Mesothelial cell of epicardium (in vitro differentiated cells): Measurements from ENCODE around the gene OR8K5. TPM values are rescaled to one million over a fixed set of nuclear protein-coding genes. Genes with fewer than 3 reads are reported as not detected.

Source experiments
- DNase-seq, 2 experiments: peaks; one replicate each; pipeline ENCODE4 v3.0.0; 2021; ENCODE audit warnings: low spot score in 2 of 2; ENCODE audit not compliant: unreplicated experiment in 2 of 2
- H3K27ac Mint-ChIP-seq: 2 replicates; pipeline ENCODE4 v1.8.0; 2021; ENCODE audit warnings: mixed read lengths
- H3K27me3 Mint-ChIP-seq: 2 replicates; pipeline ENCODE4 v1.8.0; 2021; ENCODE audit warnings: low read depth, mixed read lengths
- H3K36me3 Mint-ChIP-seq: 2 replicates; pipeline ENCODE4 v1.8.0; 2021; ENCODE audit warnings: mixed read lengths
- H3K4me1 Mint-ChIP-seq: 2 replicates; pipeline ENCODE4 v1.8.0; 2021; ENCODE audit warnings: mixed read lengths
- H3K4me3 Mint-ChIP-seq: 2 replicates; pipeline ENCODE4 v1.8.0; 2021; ENCODE audit warnings: mild to moderate bottlenecking, moderate library complexity, mixed read lengths
- H3K9me3 Mint-ChIP-seq: 2 replicates; pipeline ENCODE4 v1.8.0; 2021; ENCODE audit warnings: mixed read lengths
- CTCF ChIP-seq: fragments of 200-600 bp; sonication (generic); IDR thresholded peaks from one replicate; pipeline ENCODE4 v1.5.0; 2021; ENCODE audit warnings: antibody characterized with exemption; ENCODE audit not compliant: unreplicated experiment
- total RNA-seq: library from RNA; stranded (reverse); gene quantifications from 3 replicates; pipeline ENCODE4 v1.2.1, GENCODE V29; 2021

The OR8K5 gene
- total RNA-seq, 1 donor from 2014 or later = not detected

- H3K27ac Mint-ChIP-seq = no peak within 1 kb of the TSS
- H3K4me3 Mint-ChIP-seq = no peak within 1 kb of the TSS
- TF ChIP-seq CTCF = no peak
- no peaks in the 10 kb centered on the region for H3K4me1 Mint-ChIP-seq
- H3K9me3 Mint-ChIP-seq = peaks cover 13% of the 10 kb centered on the region
- no peaks in the 10 kb centered on the region for H3K27me3 Mint-ChIP-seq
- DNase-seq = no peak
- no peaks in the 10 kb centered on the region for H3K36me3 Mint-ChIP-seq
These were observed 19.9 kb downstream of the OR8K5 start, which contains the start of gene OR8J3 for GRCh38 chr11:56140151-56140661. Gene OR8J3, minus strand, starts transcription at chr11:56140201. Its CDS starts 2,483 bp downstream, at chr11:56137718.

GRCh38 chr11:56122073-56122472 lies 38.0 kb downstream of the OR8K5 start, which contains the start of gene OR8H3:
Gene OR8H3, plus strand, starts transcription at chr11:56122373. Its CDS starts 0 bp downstream, at chr11:56122373.
- no peaks in the 10 kb centered on the region for H3K36me3 Mint-ChIP-seq
- peaks cover 1% of the 10 kb centered on the region for H3K9me3 Mint-ChIP-seq
- H3K27ac Mint-ChIP-seq = no peak within 1 kb of the TSS
- no peak within 1 kb of the TSS for H3K4me3 Mint-ChIP-seq
- no peak for TF ChIP-seq CTCF
- DNase-seq = no peak
- no peaks in the 10 kb centered on the region for H3K27me3 Mint-ChIP-seq
- no peaks in the 10 kb centered on the region for H3K4me1 Mint-ChIP-seq

Other genes starting within 250 kb of the OR8K5 start
- not detected in 3 replicates for gene OR5W2, start 245.7 kb downstream of the OR8K5 start, total RNA-seq
- not detected in 3 replicates for gene OR5I1, start 223.9 kb downstream of the OR8K5 start, total RNA-seq
- not detected in 3 replicates for gene OR10AG1, start 190.4 kb downstream of the OR8K5 start, total RNA-seq
- gene OR5F1, start 165.7 kb downstream of the OR8K5 start, total RNA-seq = not detected in 3 replicates
- gene OR5AS1, start 132.7 kb downstream of the OR8K5 start, total RNA-seq = not detected in 3 replicates
- gene OR8I2, start 67.0 kb downstream of the OR8K5 start, total RNA-seq = not detected in 3 replicates
- gene OR8H2, start 56.6 kb downstream of the OR8K5 start, total RNA-seq = not detected in 3 replicates
- not detected in 3 replicates for gene OR8H3, start 37.9 kb downstream of the OR8K5 start, total RNA-seq
- gene OR8J3, start 20.1 kb downstream of the OR8K5 start, total RNA-seq = not detected in 3 replicates
- not detected in 3 replicates for gene OR5J2, start 16.3 kb upstream of the OR8K5 start, total RNA-seq
- gene OR5T2, start 73.9 kb upstream of the OR8K5 start, total RNA-seq = not detected in 3 replicates
- gene OR5T3, start 91.9 kb upstream of the OR8K5 start, total RNA-seq = not detected in 3 replicates
- not detected in 3 replicates for gene OR5T1, start 113.8 kb upstream of the OR8K5 start, total RNA-seq
- gene OR8H1, start 131.9 kb upstream of the OR8K5 start, total RNA-seq = not detected in 3 replicates
- gene OR8K3, start 154.8 kb upstream of the OR8K5 start, total RNA-seq = not detected in 3 replicates
- gene OR8K1, start 185.7 kb upstream of the OR8K5 start, total RNA-seq = not detected in 3 replicates
- not detected in 3 replicates for gene OR8J1, start 194.0 kb upstream of the OR8K5 start, total RNA-seq
- not detected in 3 replicates for gene OR8U1, start 215.3 kb upstream of the OR8K5 start, total RNA-seq